Neural crest cell (in vitro differentiated cells): Measurements from ENCODE around the gene EMC8. TPM values are rescaled to one million over a fixed set of nuclear protein-coding genes. Genes with fewer than 3 reads are reported as not detected.
"Not testable (repeated sequence)": the region's sequence is repeated elsewhere in the genome, so short reads cannot be mapped to it uniquely, and the experiment has no call there.

Source experiments
- DNase-seq: peaks from one replicate; pipeline ENCODE4 v3.0.0; 2021; ENCODE audit warnings: low read depth, mixed read lengths, low spot score
- H3K27ac Mint-ChIP-seq: one replicate; pipeline ENCODE4 v1.8.0; 2021; ENCODE audit warnings: mild to moderate bottlenecking, mixed read lengths; ENCODE audit not compliant: unreplicated experiment
- H3K27me3 Mint-ChIP-seq: 2 replicates; pipeline ENCODE4 v1.8.0; 2021; ENCODE audit warnings: low read depth, mild to moderate bottlenecking, mixed read lengths
- H3K36me3 Mint-ChIP-seq: 2 replicates; pipeline ENCODE4 v1.8.0; 2021; ENCODE audit warnings: low read depth, mild to moderate bottlenecking, mixed read lengths
- H3K4me1 Mint-ChIP-seq: 2 replicates; pipeline ENCODE4 v1.8.0; 2021; ENCODE audit warnings: mixed read lengths
- H3K4me3 Mint-ChIP-seq: one replicate; pipeline ENCODE4 v1.8.0; 2021; ENCODE audit warnings: mild to moderate bottlenecking, mixed read lengths
- H3K9me3 Mint-ChIP-seq: 2 replicates; pipeline ENCODE4 v1.8.0; 2021; ENCODE audit warnings: mixed read lengths
- total RNA-seq: library from RNA; stranded (reverse); gene quantifications from 2 replicates; pipeline ENCODE4 v1.2.1, GENCODE V29; 2021
- TF ChIP-seq, protein P1 (sequence below): fragments of 200-600 bp; sonication (generic); conservative IDR thresholded peaks from 2 replicates; pipeline ENCODE4 v1.5.0; 2021; ENCODE audit warnings: antibody characterized with exemption, mild to moderate bottlenecking

Gene EMC8
- total RNA-seq, 1 donor from 2014 or later = 44.1 TPM

GRCh38 chr16:85838381-85838780 is 39.0 kb upstream of the EMC8 start:
- H3K4me3 Mint-ChIP-seq = no peak overlapping the region
- no peak overlapping the region for H3K27ac Mint-ChIP-seq
- no peaks in the 10 kb centered on the region for H3K4me1 Mint-ChIP-seq
- TF ChIP-seq, protein P1, sequence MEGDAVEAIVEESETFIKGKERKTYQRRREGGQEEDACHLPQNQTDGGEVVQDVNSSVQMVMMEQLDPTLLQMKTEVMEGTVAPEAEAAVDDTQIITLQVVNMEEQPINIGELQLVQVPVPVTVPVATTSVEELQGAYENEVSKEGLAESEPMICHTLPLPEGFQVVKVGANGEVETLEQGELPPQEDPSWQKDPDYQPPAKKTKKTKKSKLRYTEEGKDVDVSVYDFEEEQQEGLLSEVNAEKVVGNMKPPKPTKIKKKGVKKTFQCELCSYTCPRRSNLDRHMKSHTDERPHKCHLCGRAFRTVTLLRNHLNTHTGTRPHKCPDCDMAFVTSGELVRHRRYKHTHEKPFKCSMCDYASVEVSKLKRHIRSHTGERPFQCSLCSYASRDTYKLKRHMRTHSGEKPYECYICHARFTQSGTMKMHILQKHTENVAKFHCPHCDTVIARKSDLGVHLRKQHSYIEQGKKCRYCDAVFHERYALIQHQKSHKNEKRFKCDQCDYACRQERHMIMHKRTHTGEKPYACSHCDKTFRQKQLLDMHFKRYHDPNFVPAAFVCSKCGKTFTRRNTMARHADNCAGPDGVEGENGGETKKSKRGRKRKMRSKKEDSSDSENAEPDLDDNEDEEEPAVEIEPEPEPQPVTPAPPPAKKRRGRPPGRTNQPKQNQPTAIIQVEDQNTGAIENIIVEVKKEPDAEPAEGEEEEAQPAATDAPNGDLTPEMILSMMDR = no peak
- no peaks in the 10 kb centered on the region for H3K9me3 Mint-ChIP-seq
- no peak for DNase-seq
- peaks cover 29% of the 10 kb centered on the region for H3K27me3 Mint-ChIP-seq
- H3K36me3 Mint-ChIP-seq = no peaks in the 10 kb centered on the region

DNA sequence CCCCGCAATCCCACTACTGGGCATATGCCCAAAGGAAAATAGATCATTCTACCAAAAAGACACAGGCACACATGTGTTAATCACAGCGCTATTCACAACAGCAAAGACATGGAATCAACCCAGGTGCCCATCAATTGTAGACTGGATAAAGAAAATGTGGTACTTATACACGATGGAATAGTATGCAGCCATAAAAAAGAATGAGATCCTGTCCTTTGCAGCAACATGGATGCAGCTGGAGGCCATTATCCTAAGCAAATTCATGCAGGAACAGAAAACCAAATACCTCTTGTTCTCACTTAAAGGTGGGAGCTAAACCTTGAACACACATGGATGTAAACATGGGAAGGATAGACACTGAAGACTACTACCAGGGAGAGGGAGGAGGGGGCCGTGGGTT is 38.3 kb upstream of the EMC8 start:
- DNase-seq, H3K4me1 Mint-ChIP-seq, H3K4me3 Mint-ChIP-seq, H3K36me3 Mint-ChIP-seq, H3K9me3 Mint-ChIP-seq, H3K27ac Mint-ChIP-seq: not testable (repeated sequence)
- H3K27me3 Mint-ChIP-seq = peaks cover 35% of the 10 kb centered on the region

DNA sequence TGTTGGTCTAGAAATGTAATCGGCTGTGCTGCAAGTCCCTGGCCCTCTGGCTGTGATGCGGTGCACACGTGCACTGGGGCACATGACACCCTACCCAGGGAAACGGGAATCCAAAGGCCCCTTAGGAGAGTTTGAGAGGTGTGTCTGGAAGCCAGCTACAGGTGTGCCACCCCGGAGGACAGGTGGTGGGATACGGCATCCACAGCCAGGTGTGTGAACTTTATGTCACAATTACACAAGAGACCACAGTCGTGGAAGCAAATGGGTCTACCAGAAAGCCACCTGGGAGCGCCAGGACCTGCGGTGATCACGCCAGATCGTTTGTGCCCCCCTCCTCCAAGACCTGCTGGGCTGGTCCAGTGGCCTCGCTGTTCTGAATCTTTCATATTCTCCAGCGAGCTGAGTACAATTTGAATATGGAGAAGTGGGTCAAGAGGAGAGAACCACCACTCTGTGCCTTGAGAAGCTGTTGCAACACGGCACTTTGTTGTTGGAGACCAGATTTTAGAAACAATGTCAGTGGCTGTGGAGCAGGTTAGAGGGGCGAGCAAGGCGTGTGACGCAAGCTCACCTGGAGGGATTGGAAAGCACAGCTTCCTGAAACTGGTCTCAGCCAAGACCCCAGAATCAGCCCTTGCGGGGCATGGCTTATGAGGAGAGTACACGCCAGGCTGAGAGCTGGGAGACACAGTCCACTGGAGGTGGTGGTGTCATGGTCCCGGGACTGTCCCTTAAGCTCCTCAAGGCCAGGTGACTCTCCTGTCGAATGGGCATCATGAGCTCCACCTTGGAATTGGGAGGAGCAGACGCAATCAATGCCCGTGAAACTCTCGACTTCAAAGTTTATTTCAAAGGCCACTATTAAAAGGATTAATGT is 37.6 kb upstream of the EMC8 start:
- H3K27me3 Mint-ChIP-seq = peaks cover 40% of the 10 kb centered on the region
- DNase-seq = no peak
- no peaks in the 10 kb centered on the region for H3K36me3 Mint-ChIP-seq
- H3K4me3 Mint-ChIP-seq = no peak overlapping the region
- no peaks in the 10 kb centered on the region for H3K4me1 Mint-ChIP-seq
- no peaks in the 10 kb centered on the region for H3K9me3 Mint-ChIP-seq
- no peak overlapping the region for H3K27ac Mint-ChIP-seq
- TF ChIP-seq, protein P1 = no peak

GRCh38 chr16:85835956-85836705 is 36.8 kb upstream of the EMC8 start:
- peaks cover 42% of the 10 kb centered on the region for H3K27me3 Mint-ChIP-seq
- TF ChIP-seq, protein P1 = no peak
- H3K4me1 Mint-ChIP-seq = no peaks in the 10 kb centered on the region
- no peaks in the 10 kb centered on the region for H3K36me3 Mint-ChIP-seq
- H3K9me3 Mint-ChIP-seq = peaks cover 5% of the 10 kb centered on the region
- no peak overlapping the region for H3K4me3 Mint-ChIP-seq
- no peak for DNase-seq
- H3K27ac Mint-ChIP-seq = no peak overlapping the region

DNA sequence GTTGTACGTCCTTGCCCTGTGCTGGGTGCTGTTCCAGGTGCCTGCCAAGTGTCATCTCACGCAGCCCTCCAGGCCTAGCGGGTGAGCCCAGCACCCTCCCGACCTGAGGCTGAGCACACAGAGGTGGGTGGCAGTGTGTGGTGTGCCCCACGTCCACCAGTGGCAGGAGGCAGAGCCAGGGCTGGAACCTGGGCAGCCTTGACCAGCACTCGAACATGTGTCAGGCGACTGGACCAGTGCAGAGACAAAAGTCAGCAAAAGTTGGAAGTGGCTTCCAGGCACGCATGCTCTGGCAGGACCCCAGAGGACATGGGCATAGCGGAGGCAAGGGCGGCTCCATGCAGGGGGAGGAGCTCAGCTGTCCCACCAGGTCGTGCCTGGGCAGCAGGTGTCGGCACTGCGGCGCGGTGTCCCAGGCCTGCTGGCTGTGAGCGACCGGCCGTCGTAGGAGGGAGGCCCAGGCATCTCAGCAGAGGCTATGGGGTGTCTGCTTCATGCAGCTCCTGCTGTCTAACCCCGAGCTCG is 35.9 kb upstream of the EMC8 start:
- Mint-ChIP-seq H3K4me1 (no peaks in the 10 kb centered on the region), H3K27me3 (peaks cover 46% of the 10 kb centered on the region), H3K36me3 (no peaks in the 10 kb centered on the region), H3K27ac (no peak overlapping the region), H3K9me3 (peaks cover 5% of the 10 kb centered on the region), H3K4me3 (no peak overlapping the region)
- DNase-seq = no peak
- TF ChIP-seq, protein P1 = no peak
